Measurements from ENCODE around the gene HLA-G. TPM values are rescaled to one million over a fixed set of nuclear protein-coding genes. Genes with fewer than 3 reads are reported as not detected.

The HLA-G gene
- total and polyA plus RNA-seq, 3 donors from 2014 or later: 1.2 to 7.4 (median 4.4) TPM

DNA sequence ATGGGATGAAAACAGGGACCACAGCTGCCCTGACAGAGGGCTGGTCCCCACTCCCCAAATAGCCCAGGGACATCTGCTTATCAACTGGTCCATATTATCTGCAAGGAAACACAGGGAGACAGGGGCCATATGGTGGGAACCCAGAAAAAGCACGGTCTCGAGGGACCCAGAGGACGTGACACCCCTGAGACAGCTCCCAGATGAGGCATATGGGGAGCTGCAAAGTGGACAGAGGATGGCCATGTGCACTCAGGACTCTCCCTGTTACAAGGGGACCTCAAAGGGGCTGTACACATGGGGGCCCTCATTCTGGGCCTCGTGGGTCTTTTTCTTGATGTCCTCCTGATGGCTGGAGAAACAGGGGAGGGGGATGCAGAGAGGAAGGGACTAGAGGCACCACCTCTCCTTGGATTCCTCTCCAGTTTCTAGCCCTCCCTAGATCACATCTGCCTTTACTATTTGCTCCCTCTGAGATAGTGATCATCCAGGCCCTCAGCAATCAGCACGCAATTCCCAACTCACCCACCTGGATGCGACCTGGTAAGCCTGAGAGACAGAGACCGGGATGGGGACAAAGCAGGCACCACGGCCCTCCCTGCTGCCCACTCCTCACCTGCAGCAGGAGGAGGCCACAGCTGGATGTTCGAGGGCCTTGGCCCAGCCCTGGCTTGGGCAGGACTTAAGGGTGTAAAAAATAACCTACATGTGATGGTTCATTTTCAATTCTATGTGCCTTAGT, 13.1 kb upstream of the HLA-G start:
- H3K27ac ChIP-seq: no peak overlapping the region
- no peaks in the 10 kb centered on the region for H3K27me3 ChIP-seq
- no peaks in the 10 kb centered on the region for H3K36me3 ChIP-seq (ENCODE audit: low read depth, missing control alignments)
- 64 to 73% methylated on average over 9 of the region's 9 CpGs for WGBS, 2 donors
- H3K4me3 ChIP-seq: no peak overlapping the region
- H3K4me1 ChIP-seq: no peaks in the 10 kb centered on the region
- TF ChIP-seq, protein P1, sequence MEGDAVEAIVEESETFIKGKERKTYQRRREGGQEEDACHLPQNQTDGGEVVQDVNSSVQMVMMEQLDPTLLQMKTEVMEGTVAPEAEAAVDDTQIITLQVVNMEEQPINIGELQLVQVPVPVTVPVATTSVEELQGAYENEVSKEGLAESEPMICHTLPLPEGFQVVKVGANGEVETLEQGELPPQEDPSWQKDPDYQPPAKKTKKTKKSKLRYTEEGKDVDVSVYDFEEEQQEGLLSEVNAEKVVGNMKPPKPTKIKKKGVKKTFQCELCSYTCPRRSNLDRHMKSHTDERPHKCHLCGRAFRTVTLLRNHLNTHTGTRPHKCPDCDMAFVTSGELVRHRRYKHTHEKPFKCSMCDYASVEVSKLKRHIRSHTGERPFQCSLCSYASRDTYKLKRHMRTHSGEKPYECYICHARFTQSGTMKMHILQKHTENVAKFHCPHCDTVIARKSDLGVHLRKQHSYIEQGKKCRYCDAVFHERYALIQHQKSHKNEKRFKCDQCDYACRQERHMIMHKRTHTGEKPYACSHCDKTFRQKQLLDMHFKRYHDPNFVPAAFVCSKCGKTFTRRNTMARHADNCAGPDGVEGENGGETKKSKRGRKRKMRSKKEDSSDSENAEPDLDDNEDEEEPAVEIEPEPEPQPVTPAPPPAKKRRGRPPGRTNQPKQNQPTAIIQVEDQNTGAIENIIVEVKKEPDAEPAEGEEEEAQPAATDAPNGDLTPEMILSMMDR (IDR thresholded peaks at IDR 0.05): no peak
- TF ChIP-seq POLR2A (IDR thresholded peaks at IDR 0.05): no peak
- DNase-seq: no peak
- intact Hi-C loops (cut with DNase I; ENCODE audit: low total_unique reads): no loop called here
- H3K9me3 ChIP-seq: no peaks in the 10 kb centered on the region

DNA sequence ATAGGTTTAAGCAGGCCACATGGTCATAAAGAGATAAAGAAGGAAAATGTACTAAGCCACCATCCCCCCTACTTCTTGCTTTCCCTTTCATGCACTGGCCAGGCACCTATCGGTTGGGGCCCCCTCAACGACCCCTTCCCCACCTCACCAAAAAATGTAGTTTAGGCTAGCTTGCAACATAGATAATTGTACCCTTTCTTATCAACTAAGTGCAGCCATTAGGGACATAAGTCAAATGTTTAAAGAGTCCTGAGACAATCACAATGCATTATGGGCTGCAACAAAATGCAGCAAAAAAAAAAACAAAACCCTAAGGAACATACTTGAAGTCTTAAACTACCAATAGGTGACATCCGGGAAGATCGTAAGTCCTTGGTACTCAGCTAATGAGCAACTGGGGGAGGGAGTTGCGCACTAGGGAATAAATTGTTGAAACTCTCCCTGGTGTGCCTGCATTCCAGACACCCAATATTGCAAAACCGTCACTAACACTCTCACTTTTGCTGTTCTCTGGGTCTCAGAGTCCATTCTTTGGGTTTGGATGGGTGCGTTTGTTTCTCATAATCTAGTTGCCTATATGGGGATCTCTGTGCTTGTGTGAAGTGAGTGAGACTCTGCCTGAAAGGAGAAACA, 12.4 kb upstream of the HLA-G start:
- Histone ChIP-seq H3K4me3 (no peak overlapping the region), H3K9me3 (no peaks in the 10 kb centered on the region), H3K27me3 (no peaks in the 10 kb centered on the region), H3K4me1 (no peaks in the 10 kb centered on the region), H3K27ac (no peak overlapping the region), H3K36me3 (ENCODE audit: low read depth, missing control alignments) (no peaks in the 10 kb centered on the region)
- intact Hi-C loops (cut with DNase I; ENCODE audit: low total_unique reads): no loop called here
- TF ChIP-seq POLR2A (IDR thresholded peaks at IDR 0.05): no peak
- TF ChIP-seq, protein P1 (IDR thresholded peaks at IDR 0.05): no peak
- WGBS, 2 donors: 65 to 71% methylated on average over 7 of the region's 7 CpGs
- DNase-seq: no peak

DNA sequence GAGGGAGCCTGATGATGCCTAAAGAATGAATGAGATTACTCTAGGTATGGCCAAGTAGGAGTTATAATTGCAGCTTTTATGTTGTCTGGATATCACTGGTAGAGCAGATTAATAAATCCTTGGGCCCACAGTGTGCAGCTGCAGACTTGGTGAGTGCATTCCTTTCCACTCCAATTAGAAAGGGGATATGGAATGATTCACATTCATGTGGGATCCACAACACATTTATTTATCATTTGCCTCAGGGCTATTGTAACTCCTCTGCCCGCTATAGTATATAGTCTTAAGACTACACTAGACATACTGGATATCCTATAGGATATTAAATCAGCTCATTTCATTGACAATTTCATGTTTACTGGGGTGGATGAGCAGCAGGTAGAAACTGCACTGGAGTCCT, 11.6 kb upstream of the HLA-G start:
- 56 to 90% methylated on average over 1 of the region's 1 CpG for WGBS, 2 donors
- Histone ChIP-seq H3K9me3 (no peaks in the 10 kb centered on the region), H3K4me1 (no peaks in the 10 kb centered on the region), H3K4me3 (no peak overlapping the region), H3K27ac (no peak overlapping the region), H3K36me3 (ENCODE audit: low read depth, missing control alignments) (no peaks in the 10 kb centered on the region), H3K27me3 (no peaks in the 10 kb centered on the region)
- intact Hi-C loops (cut with DNase I; ENCODE audit: low total_unique reads): no loop called here
- no peak for DNase-seq
- no peak for TF ChIP-seq POLR2A (IDR thresholded peaks at IDR 0.05)
- TF ChIP-seq, protein P1 (IDR thresholded peaks at IDR 0.05): no peak

DNA sequence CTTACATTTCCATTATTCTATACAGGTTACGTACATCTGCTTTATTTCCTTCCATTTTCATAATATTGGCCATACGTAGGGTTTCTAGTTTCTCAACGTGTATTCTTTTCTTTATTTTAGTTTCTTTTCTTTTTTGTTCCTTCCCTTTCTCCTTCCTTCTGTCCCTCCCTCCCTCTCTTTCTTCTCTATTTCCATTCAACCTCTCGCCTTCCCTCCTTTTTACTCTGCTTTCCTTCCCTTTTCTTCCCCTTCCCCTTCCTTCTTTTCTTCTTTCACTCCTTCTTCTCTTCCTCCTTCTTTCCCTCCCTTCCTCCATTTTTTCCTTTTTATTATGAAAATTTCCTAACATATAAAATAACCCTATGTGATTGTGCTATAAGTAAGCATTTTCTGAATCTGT, 8.7 kb upstream of the HLA-G start:
- Histone ChIP-seq H3K27ac (no peak overlapping the region), H3K36me3 (ENCODE audit: low read depth, missing control alignments) (no peaks in the 10 kb centered on the region), H3K4me1 (no peaks in the 10 kb centered on the region), H3K27me3 (no peaks in the 10 kb centered on the region), H3K4me3 (no peak overlapping the region), H3K9me3 (no peaks in the 10 kb centered on the region)
- no peak for DNase-seq
- intact Hi-C loops (cut with DNase I; ENCODE audit: low total_unique reads): no loop called here
- 70 to 89% methylated on average over 4 of the region's 4 CpGs for WGBS, 2 donors
- TF ChIP-seq, protein P1 (IDR thresholded peaks at IDR 0.05): no peak
- TF ChIP-seq POLR2A (IDR thresholded peaks at IDR 0.05): no peak

DNA sequence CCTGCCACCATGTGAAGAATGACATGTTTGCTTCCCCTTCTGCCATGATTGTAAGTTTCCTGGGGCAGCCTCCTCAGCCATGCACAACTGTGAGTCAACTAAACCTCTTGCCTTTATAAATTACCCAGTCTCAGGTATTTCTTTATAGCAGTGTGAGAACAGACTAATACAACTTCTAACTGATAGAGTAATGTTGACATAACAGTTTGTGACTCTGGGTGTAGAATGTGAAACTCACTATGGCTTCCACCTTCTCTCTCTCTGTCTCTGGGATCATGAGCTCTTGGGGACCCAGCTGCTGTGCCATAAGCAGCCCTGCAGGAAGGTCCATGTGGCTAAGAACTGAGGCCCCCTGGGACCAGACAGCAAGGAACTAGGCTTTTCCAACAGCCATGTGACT, 3.5 kb upstream of the HLA-G start:
- DNase-seq: no peak
- no peak overlapping the region for H3K4me3 ChIP-seq
- H3K36me3 ChIP-seq (ENCODE audit: low read depth, missing control alignments): no peaks in the 10 kb centered on the region
- H3K27me3 ChIP-seq: no peaks in the 10 kb centered on the region
- H3K27ac ChIP-seq: no peak overlapping the region
- H3K4me1 ChIP-seq: no peaks in the 10 kb centered on the region
- no peaks in the 10 kb centered on the region for H3K9me3 ChIP-seq
- TF ChIP-seq, protein P1 (IDR thresholded peaks at IDR 0.05): no peak
- no peak for TF ChIP-seq POLR2A (IDR thresholded peaks at IDR 0.05)
- intact Hi-C loops (cut with DNase I; ENCODE audit: low total_unique reads): no loop called here

Data from testis (tissue), 3 donors.